PC-3 (cell line): Measurements from ENCODE around the gene CSTF2T. TPM values are rescaled to one million over a fixed set of nuclear protein-coding genes. Genes with fewer than 3 reads are reported as not detected.

Experiments used
- ATAC-seq: fragments of 200-7000 bp; cut with Tn5 transposase; 2 replicates; pipeline ENCODE4 v1.9.1; 2020; ENCODE audit warnings: mild to moderate bottlenecking, moderate library complexity
- Bru-seq: library from RNA; stranded (reverse); fragments of 400-500 nt; gene quantifications from one replicate; lab custom pipeline; 2021; lab: Mats Ljungman, UMichigan
- BruChase-seq, 2 experiments: library from RNA; stranded (reverse); fragments of 400-500 nt; gene quantifications; one replicate each; lab custom pipeline; 2021; lab: Mats Ljungman, UMichigan
- BruUV-seq: library from RNA; stranded (reverse); fragments of 400-500 nt; replicated peaks from 2 replicates; lab custom pipeline; 2021; lab: Mats Ljungman, UMichigan
- CTCF ChIA-PET: fragments of 300-600 bp; sonication (Branson Sonifier 250); formaldehyde crosslinking; loops from one replicate; lab custom pipeline; 2022; ENCODE audit warnings: antibody characterized with exemption; lab: Charles Lee
- POLR2A ChIA-PET: fragments of 300-600 bp; sonication (Branson Sonifier 250); formaldehyde crosslinking; loops from one replicate; lab custom pipeline; 2022; ENCODE audit warnings: antibody characterized with exemption; ENCODE audit not compliant: unreplicated experiment; lab: Charles Lee
- DNase-seq: peaks from one replicate; pipeline ENCODE4 v3.0.0-alpha.2; 2015
- H2AFZ ChIP-seq: fragments of 300-600 bp; sonication (generic); 2 replicates; pipeline ENCODE4 v1.6.0; 2016; ENCODE audit warnings: antibody characterized with exemption, low read length
- H3F3A ChIP-seq: fragments of 300-600 bp; sonication (generic); one replicate; pipeline ENCODE4 v1.6.0; 2017; ENCODE audit warnings: antibody characterized with exemption, low read length, control low read depth, mild to moderate bottlenecking; ENCODE audit not compliant: unreplicated experiment
- H3K27ac ChIP-seq: fragments of 300-600 bp; sonication (generic); 2 replicates; pipeline ENCODE4 v1.5.1; 2016; ENCODE audit warnings: mild to moderate bottlenecking, low read length
- H3K27me3 ChIP-seq: fragments of 300-600 bp; sonication (generic); 2 replicates; pipeline ENCODE4 v1.6.1; 2016; ENCODE audit warnings: low read length, mixed read lengths
- H3K36me3 ChIP-seq: fragments of 300-600 bp; sonication (generic); 2 replicates; pipeline ENCODE4 v1.6.1; 2016; ENCODE audit warnings: low read depth, mixed run types, low read length, mixed read lengths
- H3K4me1 ChIP-seq: fragments of 300-600 bp; sonication (generic); 2 replicates; pipeline ENCODE4 v1.5.1; 2016; ENCODE audit warnings: low read length; ENCODE audit not compliant: insufficient read depth
- H3K4me2 ChIP-seq: fragments of 300-600 bp; sonication (generic); 2 replicates; pipeline ENCODE4 v1.6.0; 2016; ENCODE audit warnings: low read length
- H3K4me3 ChIP-seq: fragments of 300-600 bp; sonication (generic); 2 replicates; pipeline ENCODE4 v1.5.1; 2016; ENCODE audit warnings: mild to moderate bottlenecking, low read length, mixed read lengths
- H3K79me2 ChIP-seq: fragments of 300-600 bp; sonication (generic); 2 replicates; pipeline ENCODE4 v1.6.1; 2017; ENCODE audit warnings: low read length, mixed read lengths
- H3K9ac ChIP-seq: fragments of 300-600 bp; sonication (generic); 2 replicates; pipeline ENCODE4 v1.6.0; 2016; ENCODE audit warnings: mild to moderate bottlenecking, low read length
- H3K9me2 ChIP-seq: fragments of 300-600 bp; sonication (generic); replicated peaks from 2 replicates; pipeline ENCODE4 v1.6.1; 2016; ENCODE audit warnings: mixed run types, low read length, mixed read lengths
- H3K9me3 ChIP-seq: fragments of 300-600 bp; sonication (generic); 2 replicates; pipeline ENCODE4 v1.6.1; 2016; ENCODE audit warnings: low read length, mixed read lengths
- H4K20me1 ChIP-seq: fragments of 300-600 bp; sonication (generic); 2 replicates; pipeline ENCODE4 v1.6.1; 2016; ENCODE audit warnings: low read length, mixed read lengths
- CTCF ChIP-seq: fragments of 300-600 bp; sonication (generic); conservative IDR thresholded peaks from 2 replicates; pipeline ENCODE4 v1.5.1; 2017; ENCODE audit warnings: antibody characterized with exemption, low read depth, mild to moderate bottlenecking, low read length
- EZH2 ChIP-seq: fragments of 300-600 bp; sonication (generic); IDR thresholded peaks from one replicate; pipeline ENCODE4 v1.6.1; 2017; ENCODE audit warnings: antibody characterized with exemption, mild to moderate bottlenecking, low read length; ENCODE audit not compliant: unreplicated experiment
- EZH2phosphoT487 ChIP-seq: fragments of 300-600 bp; sonication (generic); IDR thresholded peaks from 2 replicates; pipeline ENCODE4 v1.6.1; 2018; ENCODE audit warnings: mild to moderate bottlenecking, antibody characterized with exemption, low read length, borderline replicate concordance
- intact Hi-C: fragments of 100-400 bp; cut with micrococcal nuclease; formaldehyde crosslinking; loops from 2 replicates; pipeline ENCODE4 v1.9.0; 2023
- long read RNA-seq: library from polyadenylated mRNA; unstranded; transcript quantifications from one replicate; pipeline ENCODE4 v2.0.0, GENCODE V29; 2021; ENCODE audit not compliant: unreplicated experiment
- total RNA-seq: library from RNA; depleted of rRNA; stranded (reverse); fragments of >200 nt; gene quantifications from 2 replicates; pipeline ENCODE4 v1.2.3, GENCODE V29; 2014; rRNA removed

CSTF2T gene
- total RNA-seq (41.7 and 45.2 TPM in 2 replicates), Bru-seq, nascent RNA (percentile 98 among the genes with signal in this experiment), BruChase-seq, experiment 1, labeled RNA remaining after a 6-hour chase (percentile 97 among the genes with signal in this experiment), BruChase-seq, experiment 2, labeled RNA remaining after a 2-hour chase (percentile 99 among the genes with signal in this experiment)
- long read RNA-seq, full-length matches to known transcripts, result 43 of 46 reads
- long read RNA-seq, partial matches to known transcripts, result 1 of 46 reads
- long read RNA-seq, other reads (novel, unspliced or antisense), result 2 of 46 reads

DNA sequence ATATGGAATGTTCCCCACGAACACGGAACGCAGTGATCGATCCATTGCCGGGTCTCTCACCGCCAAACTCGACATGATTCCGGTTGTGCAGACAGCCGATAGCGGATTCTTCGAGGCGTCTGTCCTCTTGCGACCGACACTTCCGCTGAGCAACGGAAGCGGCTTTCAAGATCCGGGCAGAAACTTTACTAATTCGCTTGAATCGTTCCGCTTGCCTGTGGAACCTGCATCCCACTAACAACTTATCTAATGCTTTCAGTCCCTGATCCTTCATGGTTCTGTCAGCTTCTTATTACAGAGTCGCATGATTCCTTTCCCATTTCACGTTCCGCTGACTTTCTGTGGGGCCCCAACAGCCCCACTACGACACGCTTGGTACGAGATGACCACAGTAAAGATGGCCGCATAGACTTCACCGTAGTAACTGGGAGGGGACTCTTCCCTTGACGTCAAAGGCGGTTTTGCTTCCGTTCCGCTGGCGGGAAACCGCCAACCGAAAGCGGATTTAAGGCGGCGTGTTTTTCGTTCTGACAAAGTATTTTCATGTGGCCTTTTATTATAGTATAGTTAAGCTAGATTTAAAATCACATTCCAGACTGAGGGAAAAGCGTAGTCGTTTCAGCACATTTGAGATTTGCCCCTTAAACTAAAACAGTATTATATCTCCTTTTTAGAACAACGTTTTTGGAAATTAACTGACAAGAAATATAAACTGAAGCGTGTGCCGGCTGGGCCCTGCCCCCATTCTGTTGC, at the start of gene CSTF2T:
Gene CSTF2T (minus strand): TSS at position 121 of the 753 bp plus-strand sequence. CDS start 46 bp downstream, at position 75.
- ChIA-PET CTCF (interaction anchor here (0.6 kb wide), 1 partner anchor 129 kb away, joined by 3 read pairs; no protein-coding TSS in a partner anchor), POLR2A (interaction anchor here (0.7 to 0.9 kb wide), 2 partner anchors 625 to 723 kb away, joined by 3 to 6 read pairs; no protein-coding TSS in a partner anchor)
- H3K4me2 ChIP-seq, result peak within 1 kb of the TSS; percentile 86
- H4K20me1 ChIP-seq, result peaks cover 25% of the 10 kb centered on the region; the same call in 1 of the 2 replicates
- H3K9me3 ChIP-seq, result no peaks in the 10 kb centered on the region
- TF ChIP-seq EZH2, result no peak
- no peak for TF ChIP-seq CTCF
- no peak for TF ChIP-seq EZH2phosphoT487
- peak within 1 kb of the TSS; percentile 78 for H3K27ac ChIP-seq
- peaks cover 32% of the 10 kb centered on the region for H3K4me1 ChIP-seq
- ATAC-seq (peak; percentile 91), DNase-seq (peak; percentile 99)
- intact Hi-C loops, result loop anchor here (1.0 to 10.0 kb wide), 6 partner anchors 57 to 515 kb away; no protein-coding TSS in a partner anchor
- peaks cover 41% of the 10 kb centered on the region for H3K79me2 ChIP-seq
- no peaks in the 10 kb centered on the region for H3K9me2 ChIP-seq
- peak within 1 kb of the TSS; percentile 74 for H3K4me3 ChIP-seq
- H2AFZ ChIP-seq, result peak within 1 kb of the TSS; percentile 91
- H3F3A ChIP-seq, result no peaks in the 10 kb centered on the region
- no TSS peak for BruUV-seq
- H3K9ac ChIP-seq, result peak within 1 kb of the TSS; percentile 86
- H3K36me3 ChIP-seq, result peaks cover 21% of the 10 kb centered on the region
- no peaks in the 10 kb centered on the region for H3K27me3 ChIP-seq

GRCh38 chr10:51748959-51749358, 49.6 kb upstream of the CSTF2T start:
- Histone ChIP-seq H3K4me2 (no peak overlapping the region), H3K79me2 (no peaks in the 10 kb centered on the region), H3K27me3 (no peaks in the 10 kb centered on the region), H3K9me2 (no peaks in the 10 kb centered on the region), H3K4me3 (no peak overlapping the region), H3K27ac (no peak overlapping the region), H2AFZ (no peak overlapping the region), H3K4me1 (no peaks in the 10 kb centered on the region), H3K9me3 (no peaks in the 10 kb centered on the region), H3F3A (no peaks in the 10 kb centered on the region), H3K36me3 (no peaks in the 10 kb centered on the region), H3K9ac (no peak overlapping the region), H4K20me1 (no peaks in the 10 kb centered on the region)
- DNase-seq, result no peak
- CTCF ChIA-PET, result no interaction called here
- no peak for ATAC-seq
- intact Hi-C loops, result no loop called here
- no TSS peak for BruUV-seq
- no peak for TF ChIP-seq CTCF
- TF ChIP-seq EZH2phosphoT487, result no peak
- TF ChIP-seq EZH2, result no peak
- POLR2A ChIA-PET, result no interaction called here
